Ecto neural progenitor cell (in vitro differentiated cells): ENCODE data around the gene FLVCR1.

Source experiments
- DNase-seq: peaks from one replicate; pipeline ENCODE4 v3.0.0-alpha.2; 2018; ENCODE audit warnings: low spot score

Gene FLVCR1

GRCh38 chr1:212915245-212916091 lies 57.4 kb downstream of the FLVCR1 start:
- no peak for DNase-seq

- DNase-seq: peak; percentile 65
Observed at GRCh38 chr1:212916481-212917133, 58.5 kb downstream of the FLVCR1 start.

- no peak for DNase-seq
Observed at GRCh38 chr1:212917134-212917485, 59.0 kb downstream of the FLVCR1 start.

- DNase-seq: no peak
Observed at GRCh38 chr1:212917858-212918257, 59.8 kb downstream of the FLVCR1 start.

GRCh38 chr1:212918824-212919223 lies 60.7 kb downstream of the FLVCR1 start:
- no peak for DNase-seq

GRCh38 chr1:212920246-212920645 lies 62.2 kb downstream of the FLVCR1 start:
- no peak for DNase-seq

- DNase-seq: no peak
Observed at GRCh38 chr1:212920896-212921295, 62.8 kb downstream of the FLVCR1 start.

- no peak for DNase-seq
Observed at GRCh38 chr1:212922016-212922415, 63.9 kb downstream of the FLVCR1 start.

- no peak for DNase-seq
Observed at GRCh38 chr1:212926372-212926771, 68.3 kb downstream of the FLVCR1 start.

- DNase-seq: no peak
Observed at GRCh38 chr1:212928323-212929291, 70.5 kb downstream of the FLVCR1 start.

- DNase-seq: no peak
Observed at GRCh38 chr1:212930986-212931678, 73.1 kb downstream of the FLVCR1 start.

GRCh38 chr1:212933815-212934471 lies 75.9 kb downstream of the FLVCR1 start:
- DNase-seq: no peak

GRCh38 chr1:212935387-212935981 lies 77.4 kb downstream of the FLVCR1 start:
- no peak for DNase-seq

- DNase-seq: no peak
Observed at GRCh38 chr1:212937034-212937433, 79.0 kb downstream of the FLVCR1 start.

GRCh38 chr1:212938846-212939245 lies 80.8 kb downstream of the FLVCR1 start:
- no peak for DNase-seq

- DNase-seq: no peak
Observed at GRCh38 chr1:212941452-212941851, 83.4 kb downstream of the FLVCR1 start.

GRCh38 chr1:212942679-212943392 lies 84.8 kb downstream of the FLVCR1 start:
- DNase-seq: no peak

- DNase-seq: no peak
Observed at GRCh38 chr1:212943393-212943710, 85.3 kb downstream of the FLVCR1 start.

- no peak for DNase-seq
Observed at GRCh38 chr1:212944229-212944901, 86.3 kb downstream of the FLVCR1 start.

GRCh38 chr1:212945056-212945455 lies 87.0 kb downstream of the FLVCR1 start:
- DNase-seq: no peak
